ENCODE data around the gene PLEKHH2.
"Not testable (repeated sequence)": the region's sequence is repeated elsewhere in the genome, so short reads cannot be mapped to it uniquely, and the experiment has no call there.

PLEKHH2 gene

DNA sequence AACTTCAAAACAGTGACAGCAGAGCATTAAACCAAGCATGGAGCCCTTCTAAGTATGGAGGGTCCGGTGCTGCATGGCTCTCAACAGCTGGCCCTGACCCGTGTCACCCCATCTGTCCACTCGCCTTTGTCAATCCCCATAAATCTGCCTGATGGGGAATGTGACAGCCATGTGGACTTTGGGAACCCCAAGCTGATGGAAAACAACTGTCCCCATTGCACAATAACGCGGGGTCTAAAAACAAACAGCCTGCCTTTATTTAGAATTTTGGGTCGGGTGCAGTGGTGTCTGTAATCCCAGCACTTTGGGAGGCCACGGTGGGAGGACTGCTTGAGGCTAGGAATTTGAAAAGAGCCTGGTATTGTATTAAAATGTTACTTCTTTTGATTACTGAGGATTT, 24.1 kb upstream of the PLEKHH2 start:
- ChIA-PET CTCF (interaction anchor here (0.5 to 0.7 kb wide), 5 partner anchors 19 to 1522 kb away, joined by 3 to 4 read pairs (median 3); no protein-coding TSS in a partner anchor), POLR2A (ENCODE audit: low non-redundant PET) (no interaction called here)
- no peak for TF ChIP-seq CTCF (conservative IDR thresholded peaks at IDR 0.05; ENCODE audit: low read depth)
- no peak overlapping the region for H3K27ac ChIP-seq
- DNase-seq (ENCODE audit: low spot score): no peak

DNA sequence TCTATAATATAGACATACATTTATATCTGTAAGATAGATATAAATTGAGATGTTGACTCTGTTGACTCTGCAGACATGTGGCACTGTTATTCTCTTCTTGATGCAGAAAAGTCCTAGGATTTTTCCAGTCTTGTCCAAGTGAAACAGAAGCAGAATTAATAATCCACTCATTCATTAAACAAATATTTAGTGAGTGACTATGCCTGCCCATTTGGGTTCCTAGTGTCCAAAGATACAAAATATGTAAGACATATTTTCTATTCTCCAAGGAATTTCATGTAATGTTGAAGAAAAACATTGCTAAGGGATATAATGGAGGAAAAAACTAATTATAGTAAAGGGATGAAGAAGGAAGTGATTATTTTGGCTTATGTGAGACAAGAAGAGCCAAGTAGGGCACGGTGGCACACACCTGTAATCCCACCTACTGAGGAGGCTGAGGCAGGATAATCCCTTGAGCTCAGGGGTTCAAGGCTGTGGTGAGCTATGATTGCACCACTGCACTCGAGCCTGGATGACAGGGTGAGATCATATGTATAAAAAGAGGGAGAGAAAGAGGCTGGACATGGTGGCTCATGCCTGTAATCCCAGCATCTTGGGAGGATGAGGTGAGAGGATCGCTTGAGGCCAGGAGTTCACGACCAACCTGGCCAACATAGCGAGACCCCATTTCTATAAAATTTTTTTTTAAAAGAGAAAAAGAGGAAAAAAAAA, 19.9 kb upstream of the PLEKHH2 start:
- H3K27ac ChIP-seq: no peak overlapping the region
- no peak for DNase-seq (ENCODE audit: low spot score)
- no peak for TF ChIP-seq CTCF (conservative IDR thresholded peaks at IDR 0.05; ENCODE audit: low read depth)
- ChIA-PET POLR2A (ENCODE audit: low non-redundant PET) (no interaction called here), CTCF (no interaction called here)

DNA sequence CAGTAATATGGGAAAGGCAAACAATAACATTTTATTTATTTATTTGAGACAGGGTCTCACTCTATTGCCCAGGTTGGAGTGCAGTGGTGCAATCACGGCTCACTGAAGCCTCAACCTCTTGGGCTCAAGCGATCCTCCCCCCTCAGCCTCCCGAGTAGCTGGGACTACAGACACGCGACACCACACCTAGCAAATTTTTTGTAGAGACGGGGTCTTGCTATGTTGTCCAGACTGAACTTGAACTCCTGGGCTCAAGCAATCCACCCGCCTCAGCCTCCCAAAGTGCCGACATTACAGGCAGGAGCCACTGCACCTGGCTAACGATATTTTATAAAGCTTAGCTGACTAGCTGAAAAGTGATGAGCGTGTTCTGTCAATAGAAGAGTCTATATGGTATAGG, 17.5 kb upstream of the PLEKHH2 start:
- CTCF ChIA-PET: no interaction called here
- TF ChIP-seq CTCF (conservative IDR thresholded peaks at IDR 0.05; ENCODE audit: low read depth): no peak
- POLR2A ChIA-PET (ENCODE audit: low non-redundant PET): no interaction called here
- H3K27ac ChIP-seq: no peak overlapping the region
- no peak for DNase-seq (ENCODE audit: low spot score)

GRCh38 chr2:43622931-43623451, 14.1 kb upstream of the PLEKHH2 start:
- CTCF ChIA-PET: interaction anchor here (0.7 kb wide), 1 partner anchor 644 kb away, joined by 3 read pairs; no protein-coding TSS in a partner anchor
- DNase-seq (ENCODE audit: low spot score): no peak
- no peak overlapping the region for H3K27ac ChIP-seq
- no peak for TF ChIP-seq CTCF (conservative IDR thresholded peaks at IDR 0.05; ENCODE audit: low read depth)
- POLR2A ChIA-PET (ENCODE audit: low non-redundant PET): no interaction called here

- TF ChIP-seq CTCF (conservative IDR thresholded peaks at IDR 0.05; ENCODE audit: low read depth): no peak
- CTCF ChIA-PET: interaction anchor here (0.6 kb wide), 1 partner anchor 18 kb away, joined by 4 read pairs; no protein-coding TSS in a partner anchor
- DNase-seq (ENCODE audit: low spot score): no peak
- H3K27ac ChIP-seq: no peak overlapping the region
- POLR2A ChIA-PET (ENCODE audit: low non-redundant PET): no interaction called here
These were observed 5.3 kb upstream of the PLEKHH2 start for GRCh38 chr2:43631618-43632317.

DNA sequence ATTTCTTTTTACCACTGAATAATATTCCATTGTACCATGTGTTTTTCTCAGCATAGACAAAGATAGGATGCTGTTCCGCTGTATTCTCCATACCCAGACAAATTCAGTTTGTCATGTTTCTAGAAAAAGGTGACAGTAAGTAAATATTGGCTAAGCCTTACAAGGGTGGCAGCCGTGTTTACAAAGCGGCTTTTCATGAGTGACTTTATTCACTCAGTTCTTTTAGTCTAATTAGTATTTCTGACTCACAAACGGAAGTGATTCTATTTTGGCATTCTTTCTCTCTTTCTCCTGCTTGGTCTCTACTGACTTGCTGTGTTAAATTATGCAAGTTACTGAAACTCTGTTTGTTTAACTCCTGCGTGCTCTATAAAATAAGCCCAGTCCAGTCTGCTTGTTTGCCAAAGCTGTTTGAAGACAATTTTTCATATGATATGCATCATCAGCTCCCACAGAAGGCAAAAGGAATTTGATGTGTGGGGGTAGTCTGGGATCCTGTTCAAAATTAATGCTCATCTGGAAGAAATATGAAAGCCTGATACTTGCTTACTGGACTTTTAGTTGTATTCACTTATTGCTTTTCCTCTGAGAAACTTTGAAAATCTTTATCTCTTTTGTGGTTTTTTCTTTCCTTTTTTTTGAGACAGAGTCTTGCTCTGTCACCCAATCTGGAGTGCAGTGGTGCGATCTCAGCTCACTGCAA, 2.3 kb upstream of the PLEKHH2 start:
- POLR2A ChIA-PET (ENCODE audit: low non-redundant PET): no interaction called here
- no peak for TF ChIP-seq CTCF (conservative IDR thresholded peaks at IDR 0.05; ENCODE audit: low read depth)
- no peak for DNase-seq (ENCODE audit: low spot score)
- no peak overlapping the region for H3K27ac ChIP-seq
- CTCF ChIA-PET: no interaction called here

DNA sequence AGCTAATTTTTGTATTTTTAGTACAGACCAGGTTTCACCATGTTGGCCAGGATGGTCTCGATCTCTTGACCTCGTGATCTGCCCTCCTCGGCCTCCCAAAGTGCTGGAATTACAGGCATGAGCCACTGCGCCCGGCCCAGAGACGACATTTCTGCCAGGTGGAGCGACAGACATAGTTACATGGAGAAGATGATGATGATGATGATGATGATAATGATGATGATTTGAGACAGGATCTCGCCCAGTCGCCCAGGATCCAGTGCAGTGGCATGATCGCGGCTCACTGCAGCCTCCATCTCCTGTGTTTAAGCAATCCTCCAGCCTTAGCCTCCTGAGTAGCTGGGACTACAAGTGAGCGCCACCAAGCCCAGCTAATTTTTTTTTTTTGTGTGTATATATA, 907 bp upstream of the PLEKHH2 start:
- CTCF ChIA-PET: interaction anchor here (0.6 kb wide), 1 partner anchor 1533 kb away, joined by 4 read pairs; no protein-coding TSS in a partner anchor
- POLR2A ChIA-PET (ENCODE audit: low non-redundant PET): not testable (repeated sequence)

More for the DNA sequence above, 907 bp upstream of the PLEKHH2 start:
- DNase-seq (ENCODE audit: low spot score); H3K27ac ChIP-seq: not testable (repeated sequence)

Measured in RWPE1 (cell line).